Measurements from ENCODE around the gene DSG1.
A peak's percentile ranks its signal among the peaks of the same experiment; 100 is the strongest.
"Not testable (repeated sequence)": the region's sequence is repeated elsewhere in the genome, so short reads cannot be mapped to it uniquely, and the experiment has no call there.

DSG1 gene

GRCh38 chr18:31275722-31276463, 42.1 kb upstream of the DSG1 start:
- peak; percentile 7 for DNase-seq (ENCODE audit: low read depth)
- TF ChIP-seq CTCF (conservative IDR thresholded peaks at IDR 0.05; ENCODE audit: control insufficient read depth, insufficient read depth, low read depth, low read length): no peak

DNA sequence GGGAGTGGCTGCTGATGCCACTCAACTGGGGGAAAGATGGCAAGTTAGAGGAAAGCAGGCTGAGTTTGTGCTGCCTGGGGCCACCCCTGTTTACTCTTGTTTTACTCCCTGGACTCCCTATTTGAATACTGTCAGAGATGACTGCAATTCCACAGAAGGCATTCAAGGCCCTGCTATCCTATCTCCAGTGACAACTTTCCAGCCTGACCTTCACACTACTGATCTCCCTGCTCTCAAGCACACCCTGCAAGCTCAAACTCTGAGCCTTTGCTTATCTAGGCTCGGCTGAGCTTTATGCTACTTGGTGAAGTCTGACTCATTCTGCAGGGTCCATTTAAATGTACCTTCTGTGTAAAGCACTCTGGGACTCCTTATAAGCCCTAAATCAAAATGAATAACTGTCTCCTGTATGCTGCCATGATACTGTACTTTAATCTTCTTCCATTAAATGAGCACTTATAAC, 39.3 kb upstream of the DSG1 start:
- TF ChIP-seq CTCF (conservative IDR thresholded peaks at IDR 0.05; ENCODE audit: control insufficient read depth, insufficient read depth, low read depth, low read length): no peak
- no peak overlapping the region for H3K4me3 ChIP-seq (ENCODE audit: control insufficient read depth, low read depth, low read length)
- no peak for DNase-seq (ENCODE audit: low read depth)

More at GRCh38 chr18:31275722-31276463, 42.1 kb upstream of the DSG1 start:
- no peak overlapping the region for H3K4me3 ChIP-seq (ENCODE audit: control insufficient read depth, low read depth, low read length)

DNA sequence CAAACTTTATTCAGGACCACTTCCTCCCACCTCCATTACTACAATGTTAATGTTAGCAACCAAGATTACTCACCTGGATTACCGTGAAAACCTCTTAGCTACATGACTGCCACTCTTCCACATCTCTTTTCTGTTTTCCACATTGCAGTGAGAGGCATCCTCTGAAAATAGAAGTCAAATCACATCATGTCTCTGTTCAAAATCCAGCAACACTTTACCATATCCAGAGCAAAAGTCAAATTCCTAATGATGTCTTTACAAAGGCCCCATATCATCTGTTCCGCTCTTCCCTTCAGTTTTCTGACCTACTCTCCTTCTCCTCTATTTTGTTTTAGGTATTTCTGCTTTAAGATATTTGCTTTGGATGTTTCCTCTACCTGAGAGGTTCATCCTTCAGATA, 37.5 kb upstream of the DSG1 start:
- DNase-seq (ENCODE audit: low read depth): no peak
- no peak overlapping the region for H3K4me3 ChIP-seq (ENCODE audit: control insufficient read depth, low read depth, low read length)
- TF ChIP-seq CTCF (conservative IDR thresholded peaks at IDR 0.05; ENCODE audit: control insufficient read depth, insufficient read depth, low read depth, low read length): no peak

DNA sequence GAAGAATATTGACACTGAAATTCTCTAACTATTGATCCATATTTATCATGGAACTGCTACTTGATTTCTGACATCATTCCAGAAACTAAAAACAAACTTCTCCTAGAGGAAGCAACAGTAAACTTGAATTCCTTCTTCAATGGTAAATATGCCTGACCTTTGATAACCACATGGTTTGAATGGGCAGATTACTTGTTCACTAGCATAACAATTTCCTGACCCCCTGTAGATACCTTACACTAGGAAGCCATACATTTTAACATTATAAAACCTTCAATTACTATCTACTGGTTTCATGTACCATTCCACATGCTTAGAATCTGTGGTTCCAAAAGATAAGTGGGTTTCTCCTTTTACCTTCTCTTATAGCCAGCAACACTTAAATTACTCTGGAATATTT, 36.5 kb upstream of the DSG1 start:
- no peak for DNase-seq (ENCODE audit: low read depth)
- H3K4me3 ChIP-seq (ENCODE audit: control insufficient read depth, low read depth, low read length): no peak overlapping the region
- TF ChIP-seq CTCF (conservative IDR thresholded peaks at IDR 0.05; ENCODE audit: control insufficient read depth, insufficient read depth, low read depth, low read length): no peak

DNA sequence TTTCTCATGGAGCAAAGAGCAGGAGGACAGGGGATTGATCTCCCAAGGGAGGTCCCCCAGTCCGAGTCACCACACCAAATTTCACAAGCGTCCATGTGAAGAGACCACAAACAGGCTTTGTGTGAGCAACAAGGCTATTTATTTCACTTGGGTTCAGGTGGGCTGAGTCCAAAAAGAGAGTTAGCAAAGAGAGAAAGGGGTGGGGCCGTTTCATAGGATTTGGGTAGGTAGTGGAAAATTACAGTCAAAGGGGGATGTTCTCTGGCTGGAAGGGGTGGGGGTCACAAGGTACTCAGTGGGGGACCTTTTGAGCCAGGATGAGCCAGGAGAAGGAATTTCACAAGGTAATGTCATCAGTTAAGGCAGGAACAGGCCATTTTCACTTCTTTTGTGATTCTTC, 28.5 kb upstream of the DSG1 start:
- H3K4me3 ChIP-seq (ENCODE audit: control insufficient read depth, low read depth, low read length); DNase-seq (ENCODE audit: low read depth): not testable (repeated sequence)

DNA sequence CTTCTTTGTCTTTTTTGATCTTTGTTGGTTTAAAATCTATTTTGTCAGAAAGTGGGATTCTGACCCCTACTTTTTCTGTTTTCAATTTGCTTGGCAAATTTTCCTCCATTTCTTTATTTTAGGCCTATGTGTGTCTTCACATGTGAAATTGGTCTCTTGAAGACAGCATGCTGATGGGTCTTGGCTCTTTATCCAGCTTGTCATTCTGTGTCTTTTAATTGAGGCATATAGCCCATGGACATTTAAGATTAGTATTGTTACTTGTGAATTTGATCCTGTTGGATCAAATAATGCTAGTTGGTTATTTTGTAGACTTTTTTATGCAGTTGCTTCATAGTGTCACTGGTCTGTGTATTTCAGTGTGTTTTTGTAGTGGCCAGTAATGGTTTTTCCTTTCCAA, 26.3 kb upstream of the DSG1 start:
- no peak for DNase-seq (ENCODE audit: low read depth)
- H3K4me3 ChIP-seq (ENCODE audit: control insufficient read depth, low read depth, low read length): no peak overlapping the region
- no peak for TF ChIP-seq CTCF (conservative IDR thresholded peaks at IDR 0.05; ENCODE audit: control insufficient read depth, insufficient read depth, low read depth, low read length)

- H3K4me3 ChIP-seq (ENCODE audit: control insufficient read depth, low read depth, low read length): no peak overlapping the region
- DNase-seq (ENCODE audit: low read depth): no peak
- no peak for TF ChIP-seq CTCF (conservative IDR thresholded peaks at IDR 0.05; ENCODE audit: control insufficient read depth, insufficient read depth, low read depth, low read length)
Measured at GRCh38 chr18:31294199-31294747, 23.7 kb upstream of the DSG1 start.

Measured in fibroblast of mammary gland (primary cell).